ENCODE data around the gene DENND1B. TPM values are rescaled to one million over a fixed set of nuclear protein-coding genes. Genes with fewer than 3 reads are reported as not detected.

Gene DENND1B
- total and polyA plus RNA-seq, 4 donors: 1.7 to 13.7 (median 7.9) TPM

DNA sequence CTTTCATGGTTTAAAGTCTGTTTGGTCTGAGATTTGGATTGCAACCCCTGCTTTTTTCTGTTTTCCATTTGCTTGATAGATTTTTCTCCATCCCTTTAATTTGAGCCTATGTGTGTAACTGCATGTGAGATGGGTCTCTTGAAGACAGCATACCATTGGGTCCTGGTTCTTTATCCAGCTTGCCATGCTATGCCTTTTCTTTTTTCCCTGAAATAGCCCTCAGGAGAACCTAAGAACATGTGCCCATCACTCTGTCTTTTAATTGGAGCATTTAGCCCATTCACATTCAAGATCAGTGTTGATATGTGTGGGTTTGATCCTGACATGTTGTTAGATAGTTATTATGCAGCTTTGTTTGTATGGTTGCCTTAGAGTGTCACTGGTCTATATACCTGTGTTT is 21.7 kb upstream of the DENND1B start:
- no peak overlapping the region for H3K27ac ChIP-seq (ENCODE audit: low read depth in 1 of 2, low read length in 2 of 2)
- DNase-seq (ENCODE audit: low spot score): no peak
- H3K27me3 ChIP-seq (ENCODE audit: control insufficient read depth in 4 of 4, insufficient read depth in 4 of 4, low read length in 3 of 4): no peaks in the 10 kb centered on the region
- H3K4me1 ChIP-seq (ENCODE audit: control insufficient read depth in 4 of 4, insufficient read depth in 4 of 4, low read length in 3 of 4): no peaks in the 10 kb centered on the region
- H3K9me3 ChIP-seq (ENCODE audit: control insufficient read depth in 4 of 4, low read length in 3 of 4): peaks cover 3 to 16% (median 7%) of the 10 kb centered on the region in 4 donors
- no peaks in the 10 kb centered on the region for H3K36me3 ChIP-seq (ENCODE audit: control insufficient read depth in 4 of 4, insufficient read depth in 3 of 4, low read depth in 1 of 4, low read length in 3 of 4)
- no peak overlapping the region for H3K4me3 ChIP-seq (ENCODE audit: low read depth in 1 of 3, low read length in 3 of 3)
- no peak for TF ChIP-seq JUND (IDR thresholded peaks at IDR 0.05)
- no peak overlapping the region for H3K9ac ChIP-seq (ENCODE audit: low read depth in 1 of 2, low read length in 2 of 2)

DNA sequence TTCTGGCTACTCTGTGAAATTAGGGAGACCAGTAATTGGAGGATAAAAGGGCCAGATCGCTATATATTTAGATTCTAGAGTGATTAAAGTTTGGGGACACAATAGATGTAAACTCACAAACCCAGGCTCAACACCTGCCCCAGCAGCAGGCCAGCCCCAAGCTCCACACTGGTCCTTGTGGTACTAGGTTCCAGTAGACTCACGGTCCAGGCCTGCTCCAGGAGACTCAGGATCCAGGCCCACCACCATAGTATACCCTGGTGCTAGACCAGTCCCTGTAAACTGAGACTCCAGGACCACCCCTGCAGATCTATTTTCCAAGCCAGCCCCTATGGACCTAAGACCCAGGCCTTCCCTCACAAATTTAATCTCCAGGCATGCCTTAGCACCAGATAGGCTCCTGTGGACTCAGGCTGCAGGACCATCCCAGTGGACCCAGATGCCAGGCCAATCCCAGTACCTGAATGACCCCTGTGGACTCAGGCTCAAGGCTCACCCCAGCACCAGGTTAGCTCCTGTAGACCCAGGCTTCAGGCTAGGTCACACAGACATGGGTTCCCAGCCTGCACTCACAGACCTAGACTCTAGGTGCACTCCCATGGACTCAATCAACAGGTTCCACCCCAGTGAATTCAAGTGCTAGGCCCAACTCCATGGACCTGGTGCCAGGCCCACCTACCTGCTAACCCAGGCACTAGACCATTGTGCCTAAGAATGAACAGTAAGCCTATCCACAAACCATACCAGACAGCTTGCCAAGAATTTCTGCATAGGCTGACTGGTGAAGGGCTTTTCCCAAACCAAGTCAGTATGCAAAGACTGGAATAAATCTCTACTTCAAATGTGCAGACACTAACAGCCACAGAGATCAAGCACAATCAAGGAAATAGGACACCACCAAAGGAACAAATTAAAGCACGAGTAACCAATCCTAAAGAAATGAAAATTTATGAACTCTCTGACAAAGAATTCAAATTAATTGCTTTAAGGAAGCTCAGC is 13.8 kb upstream of the DENND1B start:
- H3K9ac ChIP-seq (ENCODE audit: low read depth in 1 of 2, low read length in 2 of 2): no peak overlapping the region
- no peaks in the 10 kb centered on the region for H3K4me1 ChIP-seq (ENCODE audit: control insufficient read depth in 4 of 4, insufficient read depth in 4 of 4, low read length in 3 of 4)
- no peak overlapping the region for H3K27ac ChIP-seq (ENCODE audit: low read depth in 1 of 2, low read length in 2 of 2)
- H3K36me3 ChIP-seq (ENCODE audit: control insufficient read depth in 4 of 4, insufficient read depth in 3 of 4, low read depth in 1 of 4, low read length in 3 of 4): no peaks in the 10 kb centered on the region
- TF ChIP-seq NR2F2 (IDR thresholded peaks at IDR 0.05): no peak
- no peak for DNase-seq (ENCODE audit: low spot score)
- no peaks in the 10 kb centered on the region for H3K27me3 ChIP-seq (ENCODE audit: control insufficient read depth in 4 of 4, insufficient read depth in 4 of 4, low read length in 3 of 4)
- no peaks in the 10 kb centered on the region for H3K9me3 ChIP-seq (ENCODE audit: control insufficient read depth in 4 of 4, low read length in 3 of 4)
- 93% methylated on average over 3 of the region's 3 CpGs for WGBS
- H3K4me3 ChIP-seq (ENCODE audit: low read depth in 1 of 3, low read length in 3 of 3): no peak overlapping the region

- Histone ChIP-seq H3K4me1 (ENCODE audit: control insufficient read depth in 4 of 4, insufficient read depth in 4 of 4, low read length in 3 of 4) (no peaks in the 10 kb centered on the region), H3K9ac (ENCODE audit: low read depth in 1 of 2, low read length in 2 of 2) (no peak overlapping the region), H3K27ac (ENCODE audit: low read depth in 1 of 2, low read length in 2 of 2) (no peak overlapping the region), H3K27me3 (ENCODE audit: control insufficient read depth in 4 of 4, insufficient read depth in 4 of 4, low read length in 3 of 4) (no peaks in the 10 kb centered on the region), H3K9me3 (ENCODE audit: control insufficient read depth in 4 of 4, low read length in 3 of 4) (no peaks in the 10 kb centered on the region), H3K4me3 (ENCODE audit: low read depth in 1 of 3, low read length in 3 of 3) (no peak overlapping the region), H3K36me3 (ENCODE audit: control insufficient read depth in 4 of 4, insufficient read depth in 3 of 4, low read depth in 1 of 4, low read length in 3 of 4) (no peaks in the 10 kb centered on the region)
- TF ChIP-seq, protein P1, sequence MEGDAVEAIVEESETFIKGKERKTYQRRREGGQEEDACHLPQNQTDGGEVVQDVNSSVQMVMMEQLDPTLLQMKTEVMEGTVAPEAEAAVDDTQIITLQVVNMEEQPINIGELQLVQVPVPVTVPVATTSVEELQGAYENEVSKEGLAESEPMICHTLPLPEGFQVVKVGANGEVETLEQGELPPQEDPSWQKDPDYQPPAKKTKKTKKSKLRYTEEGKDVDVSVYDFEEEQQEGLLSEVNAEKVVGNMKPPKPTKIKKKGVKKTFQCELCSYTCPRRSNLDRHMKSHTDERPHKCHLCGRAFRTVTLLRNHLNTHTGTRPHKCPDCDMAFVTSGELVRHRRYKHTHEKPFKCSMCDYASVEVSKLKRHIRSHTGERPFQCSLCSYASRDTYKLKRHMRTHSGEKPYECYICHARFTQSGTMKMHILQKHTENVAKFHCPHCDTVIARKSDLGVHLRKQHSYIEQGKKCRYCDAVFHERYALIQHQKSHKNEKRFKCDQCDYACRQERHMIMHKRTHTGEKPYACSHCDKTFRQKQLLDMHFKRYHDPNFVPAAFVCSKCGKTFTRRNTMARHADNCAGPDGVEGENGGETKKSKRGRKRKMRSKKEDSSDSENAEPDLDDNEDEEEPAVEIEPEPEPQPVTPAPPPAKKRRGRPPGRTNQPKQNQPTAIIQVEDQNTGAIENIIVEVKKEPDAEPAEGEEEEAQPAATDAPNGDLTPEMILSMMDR (IDR thresholded peaks at IDR 0.05; ENCODE audit: low read depth, low read length, missing input control): no peak
- TF ChIP-seq FOXA2 (IDR thresholded peaks at IDR 0.05) (no peak), HNF4A (conservative IDR thresholded peaks at IDR 0.05) (no peak), FOXA1 (IDR thresholded peaks at IDR 0.05) (no peak), JUND (IDR thresholded peaks at IDR 0.05) (no peak), NR2F2 (IDR thresholded peaks at IDR 0.05) (no peak), GABPA (IDR thresholded peaks at IDR 0.05 in 1 of 2, conservative IDR thresholded peaks at IDR 0.05 in 1 of 2) (no peak), EGR1 (IDR thresholded peaks at IDR 0.05; ENCODE audit: low read depth in 2 of 2) (no peak), RAD21 (IDR thresholded peaks at IDR 0.05) (no peak)
- TF ChIP-seq, protein P2, sequence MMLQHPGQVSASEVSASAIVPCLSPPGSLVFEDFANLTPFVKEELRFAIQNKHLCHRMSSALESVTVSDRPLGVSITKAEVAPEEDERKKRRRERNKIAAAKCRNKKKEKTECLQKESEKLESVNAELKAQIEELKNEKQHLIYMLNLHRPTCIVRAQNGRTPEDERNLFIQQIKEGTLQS (IDR thresholded peaks at IDR 0.05): no peak
- TF ChIP-seq, protein P3, sequence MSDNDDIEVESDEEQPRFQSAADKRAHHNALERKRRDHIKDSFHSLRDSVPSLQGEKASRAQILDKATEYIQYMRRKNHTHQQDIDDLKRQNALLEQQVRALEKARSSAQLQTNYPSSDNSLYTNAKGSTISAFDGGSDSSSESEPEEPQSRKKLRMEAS (IDR thresholded peaks at IDR 0.05): no peak
- TF ChIP-seq, protein P4, sequence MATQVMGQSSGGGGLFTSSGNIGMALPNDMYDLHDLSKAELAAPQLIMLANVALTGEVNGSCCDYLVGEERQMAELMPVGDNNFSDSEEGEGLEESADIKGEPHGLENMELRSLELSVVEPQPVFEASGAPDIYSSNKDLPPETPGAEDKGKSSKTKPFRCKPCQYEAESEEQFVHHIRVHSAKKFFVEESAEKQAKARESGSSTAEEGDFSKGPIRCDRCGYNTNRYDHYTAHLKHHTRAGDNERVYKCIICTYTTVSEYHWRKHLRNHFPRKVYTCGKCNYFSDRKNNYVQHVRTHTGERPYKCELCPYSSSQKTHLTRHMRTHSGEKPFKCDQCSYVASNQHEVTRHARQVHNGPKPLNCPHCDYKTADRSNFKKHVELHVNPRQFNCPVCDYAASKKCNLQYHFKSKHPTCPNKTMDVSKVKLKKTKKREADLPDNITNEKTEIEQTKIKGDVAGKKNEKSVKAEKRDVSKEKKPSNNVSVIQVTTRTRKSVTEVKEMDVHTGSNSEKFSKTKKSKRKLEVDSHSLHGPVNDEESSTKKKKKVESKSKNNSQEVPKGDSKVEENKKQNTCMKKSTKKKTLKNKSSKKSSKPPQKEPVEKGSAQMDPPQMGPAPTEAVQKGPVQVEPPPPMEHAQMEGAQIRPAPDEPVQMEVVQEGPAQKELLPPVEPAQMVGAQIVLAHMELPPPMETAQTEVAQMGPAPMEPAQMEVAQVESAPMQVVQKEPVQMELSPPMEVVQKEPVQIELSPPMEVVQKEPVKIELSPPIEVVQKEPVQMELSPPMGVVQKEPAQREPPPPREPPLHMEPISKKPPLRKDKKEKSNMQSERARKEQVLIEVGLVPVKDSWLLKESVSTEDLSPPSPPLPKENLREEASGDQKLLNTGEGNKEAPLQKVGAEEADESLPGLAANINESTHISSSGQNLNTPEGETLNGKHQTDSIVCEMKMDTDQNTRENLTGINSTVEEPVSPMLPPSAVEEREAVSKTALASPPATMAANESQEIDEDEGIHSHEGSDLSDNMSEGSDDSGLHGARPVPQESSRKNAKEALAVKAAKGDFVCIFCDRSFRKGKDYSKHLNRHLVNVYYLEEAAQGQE (IDR thresholded peaks at IDR 0.05): no peak
- no peak for DNase-seq (ENCODE audit: low spot score)
- 97% methylated on average over 7 of the region's 7 CpGs for WGBS
These were observed 12.6 kb upstream of the DENND1B start for GRCh38 chr1:197787623-197788536.

All from liver (tissue), 9 donors.